Measurements from ENCODE around the gene ARMC12.

DNA sequence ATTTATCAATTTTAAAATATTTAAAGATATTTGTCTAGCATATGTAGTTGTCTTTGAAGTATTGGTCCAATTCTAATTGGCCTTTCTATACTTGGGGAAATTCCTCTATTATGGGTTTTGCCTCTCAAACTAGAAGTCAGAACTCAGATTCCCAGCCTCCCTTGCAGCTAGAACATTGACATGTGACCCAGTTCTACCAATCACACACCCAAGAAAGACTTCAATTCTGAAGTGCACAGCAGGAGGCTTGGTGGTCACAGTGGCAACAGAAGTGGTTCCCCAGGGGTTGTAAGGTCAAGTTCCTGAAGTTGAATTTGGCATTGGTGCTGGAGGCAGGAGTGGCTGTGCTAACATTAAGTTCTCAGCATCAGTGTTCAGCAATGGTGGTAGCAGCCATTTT, 33.3 kb upstream of the ARMC12 start:
- TF ChIP-seq RAD21 (IDR thresholded peaks at IDR 0.05; ENCODE audit: low read depth) (no peak), EP300 (IDR thresholded peaks at IDR 0.05; ENCODE audit: borderline replicate concordance) (no peak), TAF1 (IDR thresholded peaks at IDR 0.05; ENCODE audit: low read depth) (no peak), ZBTB7A (IDR thresholded peaks at IDR 0.05; ENCODE audit: low read depth) (no peak)
- TF ChIP-seq, protein P1, sequence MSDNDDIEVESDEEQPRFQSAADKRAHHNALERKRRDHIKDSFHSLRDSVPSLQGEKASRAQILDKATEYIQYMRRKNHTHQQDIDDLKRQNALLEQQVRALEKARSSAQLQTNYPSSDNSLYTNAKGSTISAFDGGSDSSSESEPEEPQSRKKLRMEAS (IDR thresholded peaks at IDR 0.05): no peak

Measured in Ishikawa (cell line).